HepG2 (cell line): ENCODE results near the gene ASXL1. TPM values are rescaled to one million over a fixed set of nuclear protein-coding genes. Genes with fewer than 3 reads are reported as not detected.

ENCODE experiments used
- AFF4 ChIP-seq: sonication (generic); formaldehyde crosslinking; IDR thresholded peaks from 2 replicates; pipeline ENCODE4 v1.4.0; 2020; ENCODE audit warnings: missing genetic modification reagents
- ETS1 ChIP-seq: sonication (generic); formaldehyde crosslinking; IDR thresholded peaks from 2 replicates; pipeline ENCODE4 v1.4.0; 2020; ENCODE audit warnings: missing genetic modification reagents
- FOSL2 ChIP-seq: sonication (generic); formaldehyde crosslinking; IDR thresholded peaks from 2 replicates; pipeline ENCODE4 v1.4.0; 2020; ENCODE audit warnings: missing genetic modification reagents
- GATAD2A ChIP-seq: IDR thresholded peaks from 2 replicates; pipeline ENCODE4 v1.6.1; 2016
- KDM3A ChIP-seq: IDR thresholded peaks from 2 replicates; pipeline ENCODE4 v1.6.1; 2018; ENCODE audit warnings: low read depth, missing compliant biosample characterization
- NFIB ChIP-seq: sonication (generic); formaldehyde crosslinking; IDR thresholded peaks from 2 replicates; pipeline ENCODE4 v1.9.0; 2021; ENCODE audit warnings: missing genetic modification reagents, mild to moderate bottlenecking, borderline replicate concordance
- PPARG ChIP-seq: conservative IDR thresholded peaks from 2 replicates; pipeline ENCODE4 v1.6.1; 2016; ENCODE audit warnings: missing biosample characterization, missing genetic modification reagents
- SMAD1 ChIP-seq: sonication (generic); formaldehyde crosslinking; IDR thresholded peaks from 2 replicates; pipeline ENCODE4 v1.4.0; 2020; ENCODE audit warnings: missing genetic modification reagents, low read depth, mild to moderate bottlenecking, borderline replicate concordance
- ZSCAN12 ChIP-seq: sonication (generic); formaldehyde crosslinking; IDR thresholded peaks from 2 replicates; pipeline ENCODE4 v1.9.0; 2021; ENCODE audit warnings: mild to moderate bottlenecking, missing genetic modification reagents
- ZSCAN29 ChIP-seq: sonication (generic); formaldehyde crosslinking; conservative IDR thresholded peaks from 2 replicates; pipeline ENCODE4 v1.4.0; 2020; ENCODE audit warnings: mild to moderate bottlenecking, missing genetic modification reagents
- polyA plus RNA-seq, 8 experiments: library from polyadenylated mRNA; depleted of rRNA in 3 of 8; stranded (reverse) in 7 of 8; unstranded in 1 of 8; fragments of >200 nt; fragmentation: Illumina TruSeq in 4 of 8; extraction: Trizol in 4 of 8; gene quantifications; 2 replicates each; pipeline versions ENCODE4 v1.2.1 to v1.2.3, GENCODE V29; 2011 to 2016; ENCODE audit warnings: low read depth in 4 of 8, missing spikeins in 1 of 8, mixed read lengths in 1 of 8; ENCODE audit not compliant: insufficient read depth in 1 of 8
- total RNA-seq, 5 experiments: library from RNA; depleted of rRNA; stranded (reverse); fragments of >200 nt; fragmentation: Illumina TruSeq; extraction: Trizol; gene quantifications; 2 replicates each; pipeline ENCODE4 v1.2.3, GENCODE V29; 2016; ENCODE audit warnings: low read depth in 1 of 5
- TF ChIP-seq, protein P1 (sequence below): sonication (generic); formaldehyde crosslinking; IDR thresholded peaks from 2 replicates; pipeline ENCODE4 v1.5.1; 2020; ENCODE audit warnings: mild to moderate bottlenecking, missing genetic modification reagents
- TF ChIP-seq, protein P2 (sequence below): sonication (generic); formaldehyde crosslinking; IDR thresholded peaks from 2 replicates; pipeline ENCODE4 v1.5.0; 2020; ENCODE audit warnings: missing genetic modification reagents
- TF ChIP-seq, protein P3 (sequence below): sonication (generic); formaldehyde crosslinking; IDR thresholded peaks from 2 replicates; pipeline ENCODE4 v1.5.0; 2020; ENCODE audit warnings: mild to moderate bottlenecking, missing genetic modification reagents, borderline replicate concordance

Gene ASXL1
- total and polyA plus RNA-seq, 2 of the 13 experiments (the other 11 are each of a cell fraction or from before 2014, with no cell fraction given) = 62.1 to 74.8 TPM

DNA sequence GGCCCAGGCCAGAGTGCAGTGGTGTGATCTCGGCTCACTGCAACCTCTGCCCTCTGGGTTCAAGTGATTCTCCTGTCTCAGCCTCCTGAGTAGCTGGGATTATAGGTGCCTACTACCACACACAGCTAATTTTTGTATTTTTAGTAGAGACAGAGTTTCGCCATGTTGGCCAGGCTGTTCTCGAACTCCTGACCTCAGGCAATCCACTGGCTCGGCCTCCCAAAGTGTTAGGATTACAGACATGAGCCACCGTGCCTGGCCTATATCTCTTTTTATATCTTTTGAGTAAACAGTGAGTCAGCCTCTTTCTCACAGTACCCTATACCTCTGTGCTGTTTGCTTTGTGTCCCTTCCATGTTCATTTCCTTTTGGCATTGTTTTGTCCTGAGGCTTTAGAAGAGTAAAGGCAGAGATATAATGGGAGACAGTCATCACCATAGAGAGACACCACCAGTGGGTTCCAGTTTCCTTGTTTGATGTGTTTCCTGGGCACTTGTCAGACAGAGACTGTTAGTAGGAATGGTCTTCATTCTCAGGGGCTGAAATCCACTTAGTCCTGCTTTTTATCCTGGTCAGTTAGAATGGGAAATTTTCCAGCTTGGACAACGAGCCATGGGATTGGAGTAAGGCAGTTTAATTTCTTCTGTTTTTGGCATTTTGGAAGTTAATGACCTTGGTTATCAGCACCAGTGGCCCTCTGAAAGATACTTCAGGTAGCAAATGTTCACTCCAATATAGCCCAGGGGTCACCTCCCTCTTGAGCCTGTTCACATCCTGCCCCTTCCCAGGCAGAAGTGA is 32.2 kb upstream of the ASXL1 start (continued):
- TF ChIP-seq, protein P1, sequence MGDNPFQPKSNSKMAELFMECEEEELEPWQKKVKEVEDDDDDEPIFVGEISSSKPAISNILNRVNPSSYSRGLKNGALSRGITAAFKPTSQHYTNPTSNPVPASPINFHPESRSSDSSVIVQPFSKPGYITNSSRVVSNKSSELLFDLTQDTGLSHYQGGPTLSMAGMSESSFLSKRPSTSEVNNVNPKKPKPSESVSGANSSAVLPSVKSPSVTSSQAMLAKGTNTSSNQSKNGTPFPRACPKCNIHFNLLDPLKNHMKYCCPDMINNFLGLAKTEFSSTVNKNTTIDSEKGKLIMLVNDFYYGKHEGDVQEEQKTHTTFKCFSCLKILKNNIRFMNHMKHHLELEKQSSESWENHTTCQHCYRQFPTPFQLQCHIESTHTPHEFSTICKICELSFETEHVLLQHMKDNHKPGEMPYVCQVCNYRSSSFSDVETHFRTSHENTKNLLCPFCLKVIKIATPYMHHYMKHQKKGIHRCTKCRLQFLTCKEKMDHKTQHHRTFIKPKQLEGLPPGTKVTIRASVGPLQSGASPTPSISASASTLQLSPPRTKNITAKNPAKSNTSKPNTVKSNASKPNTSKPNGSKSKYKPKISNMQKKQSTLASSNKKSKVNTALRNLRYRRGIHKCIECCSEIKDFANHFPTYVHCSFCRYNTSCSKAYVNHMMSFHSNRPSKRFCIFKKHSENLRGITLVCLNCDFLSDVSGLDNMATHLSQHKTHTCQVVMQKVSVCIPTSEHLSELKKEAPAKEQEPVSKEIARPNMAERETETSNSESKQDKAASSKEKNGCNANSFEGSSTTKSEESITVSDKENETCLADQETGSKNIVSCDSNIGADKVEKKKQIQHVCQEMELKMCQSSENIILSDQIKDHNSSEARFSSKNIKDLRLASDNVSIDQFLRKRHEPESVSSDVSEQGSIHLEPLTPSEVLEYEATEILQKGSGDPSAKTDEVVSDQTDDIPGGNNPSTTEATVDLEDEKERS (CRISPR knock-in tag) = peak; percentile 27; the same call in 1 of the 2 replicates
- TF ChIP-seq, protein P2, sequence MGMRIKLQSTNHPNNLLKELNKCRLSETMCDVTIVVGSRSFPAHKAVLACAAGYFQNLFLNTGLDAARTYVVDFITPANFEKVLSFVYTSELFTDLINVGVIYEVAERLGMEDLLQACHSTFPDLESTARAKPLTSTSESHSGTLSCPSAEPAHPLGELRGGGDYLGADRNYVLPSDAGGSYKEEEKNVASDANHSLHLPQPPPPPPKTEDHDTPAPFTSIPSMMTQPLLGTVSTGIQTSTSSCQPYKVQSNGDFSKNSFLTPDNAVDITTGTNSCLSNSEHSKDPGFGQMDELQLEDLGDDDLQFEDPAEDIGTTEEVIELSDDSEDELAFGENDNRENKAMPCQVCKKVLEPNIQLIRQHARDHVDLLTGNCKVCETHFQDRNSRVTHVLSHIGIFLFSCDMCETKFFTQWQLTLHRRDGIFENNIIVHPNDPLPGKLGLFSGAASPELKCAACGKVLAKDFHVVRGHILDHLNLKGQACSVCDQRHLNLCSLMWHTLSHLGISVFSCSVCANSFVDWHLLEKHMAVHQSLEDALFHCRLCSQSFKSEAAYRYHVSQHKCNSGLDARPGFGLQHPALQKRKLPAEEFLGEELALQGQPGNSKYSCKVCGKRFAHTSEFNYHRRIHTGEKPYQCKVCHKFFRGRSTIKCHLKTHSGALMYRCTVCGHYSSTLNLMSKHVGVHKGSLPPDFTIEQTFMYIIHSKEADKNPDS (CRISPR knock-in tag) = 0 out of 2 replicates have a peak, but pooled peaks have one; percentile 21
- TF ChIP-seq GATAD2A (CRISPR knock-in tag) = peak; percentile 99
- TF ChIP-seq PPARG (CRISPR knock-in tag) = peak; percentile 87
- TF ChIP-seq, protein P3, sequence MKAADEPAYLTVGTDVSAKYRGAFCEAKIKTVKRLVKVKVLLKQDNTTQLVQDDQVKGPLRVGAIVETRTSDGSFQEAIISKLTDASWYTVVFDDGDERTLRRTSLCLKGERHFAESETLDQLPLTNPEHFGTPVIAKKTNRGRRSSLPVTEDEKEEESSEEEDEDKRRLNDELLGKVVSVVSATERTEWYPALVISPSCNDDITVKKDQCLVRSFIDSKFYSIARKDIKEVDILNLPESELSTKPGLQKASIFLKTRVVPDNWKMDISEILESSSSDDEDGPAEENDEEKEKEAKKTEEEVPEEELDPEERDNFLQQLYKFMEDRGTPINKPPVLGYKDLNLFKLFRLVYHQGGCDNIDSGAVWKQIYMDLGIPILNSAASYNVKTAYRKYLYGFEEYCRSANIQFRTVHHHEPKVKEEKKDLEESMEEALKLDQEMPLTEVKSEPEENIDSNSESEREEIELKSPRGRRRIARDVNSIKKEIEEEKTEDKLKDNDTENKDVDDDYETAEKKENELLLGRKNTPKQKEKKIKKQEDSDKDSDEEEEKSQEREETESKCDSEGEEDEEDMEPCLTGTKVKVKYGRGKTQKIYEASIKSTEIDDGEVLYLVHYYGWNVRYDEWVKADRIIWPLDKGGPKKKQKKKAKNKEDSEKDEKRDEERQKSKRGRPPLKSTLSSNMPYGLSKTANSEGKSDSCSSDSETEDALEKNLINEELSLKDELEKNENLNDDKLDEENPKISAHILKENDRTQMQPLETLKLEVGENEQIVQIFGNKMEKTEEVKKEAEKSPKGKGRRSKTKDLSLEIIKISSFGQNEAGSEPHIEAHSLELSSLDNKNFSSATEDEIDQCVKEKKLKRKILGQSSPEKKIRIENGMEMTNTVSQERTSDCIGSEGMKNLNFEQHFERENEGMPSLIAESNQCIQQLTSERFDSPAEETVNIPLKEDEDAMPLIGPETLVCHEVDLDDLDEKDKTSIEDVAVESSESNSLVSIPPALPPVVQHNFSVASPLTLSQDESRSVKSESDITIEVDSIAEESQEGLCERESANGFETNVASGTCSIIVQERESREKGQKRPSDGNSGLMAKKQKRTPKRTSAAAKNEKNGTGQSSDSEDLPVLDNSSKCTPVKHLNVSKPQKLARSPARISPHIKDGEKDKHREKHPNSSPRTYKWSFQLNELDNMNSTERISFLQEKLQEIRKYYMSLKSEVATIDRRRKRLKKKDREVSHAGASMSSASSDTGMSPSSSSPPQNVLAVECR (CRISPR knock-in tag) = peak; percentile 57; the same call in 1 of the 2 replicates
- TF ChIP-seq ZSCAN12 (CRISPR knock-in tag) = no peak
- peak; percentile 100 for TF ChIP-seq FOSL2 (CRISPR knock-in tag)
- 0 out of 2 replicates have a peak, but pooled peaks have one; percentile 58 for TF ChIP-seq AFF4 (CRISPR knock-in tag)
- TF ChIP-seq ETS1 (CRISPR knock-in tag) = no peak
- no peak for TF ChIP-seq SMAD1 (CRISPR knock-in tag)
- TF ChIP-seq ZSCAN29 (CRISPR knock-in tag) = peak; percentile 83; the same call in 1 of the 2 replicates
- no peak for TF ChIP-seq NFIB (CRISPR knock-in tag)
- peak; percentile 73 for TF ChIP-seq KDM3A
